IPS DF 6.9 (cell line): ENCODE measurements around the gene LPCAT1.

Experiments used
- DNase-seq: peaks from one replicate; pipeline ENCODE4 v3.0.0-alpha.2; 2013; ENCODE audit warnings: low read depth, low spot score
- H3K27ac ChIP-seq: one replicate; pipeline ENCODE4 v1.5.1; 2013; ENCODE audit warnings: low read length, control low read depth
- H3K27me3 ChIP-seq: 2 replicates; pipeline ENCODE4 v1.6.1; 2013; ENCODE audit warnings: mild to moderate bottlenecking, low read length; ENCODE audit not compliant: control insufficient read depth, insufficient read depth
- H3K36me3 ChIP-seq: 2 replicates; pipeline ENCODE4 v1.6.1; 2013; ENCODE audit warnings: low read length; ENCODE audit not compliant: control insufficient read depth, insufficient read depth
- H3K4me1 ChIP-seq: 2 replicates; pipeline ENCODE4 v1.6.1; 2013; ENCODE audit warnings: low read length; ENCODE audit not compliant: control insufficient read depth, insufficient read depth
- H3K4me3 ChIP-seq: 2 replicates; pipeline ENCODE4 v1.5.1; 2013; ENCODE audit warnings: mild to moderate bottlenecking, low read length
- H3K9me3 ChIP-seq: 2 replicates; pipeline ENCODE4 v1.6.1; 2013; ENCODE audit warnings: low read length, inconsistent platforms; ENCODE audit not compliant: control insufficient read depth, insufficient read depth
- WGBS: extraction: QIAGEN DNeasy Blood & Tissue Kit; methylation state at CpG from one replicate; pipeline ENCODE4 v1.1.7; 2013; ENCODE audit warnings: mixed read lengths, missing lambda C conversion rate; ENCODE audit not compliant: insufficient read length, insufficient coverage; 5-methylcytosine and 5-hydroxymethylcytosine counted together

LPCAT1 gene

GRCh38 chr5:1468629-1469527, 54.9 kb downstream of the LPCAT1 start:
- Histone ChIP-seq H3K27me3 (no peaks in the 10 kb centered on the region), H3K4me1 (no peaks in the 10 kb centered on the region), H3K4me3 (no peak overlapping the region), H3K27ac (no peak overlapping the region), H3K9me3 (no peaks in the 10 kb centered on the region), H3K36me3 (peaks cover 60% of the 10 kb centered on the region)
- no peak for DNase-seq
- no CpG with 5 or more reads among the region's 28 CpGs for WGBS

- no peak for DNase-seq
- H3K27ac ChIP-seq = no peak overlapping the region
- no peak overlapping the region for H3K4me3 ChIP-seq
- peaks cover 63% of the 10 kb centered on the region for H3K36me3 ChIP-seq
- H3K9me3 ChIP-seq = no peaks in the 10 kb centered on the region
- no peaks in the 10 kb centered on the region for H3K4me1 ChIP-seq
- WGBS = no CpG with 5 or more reads among the region's 15 CpGs
- H3K27me3 ChIP-seq = no peaks in the 10 kb centered on the region
These were observed 55.5 kb downstream of the LPCAT1 start for GRCh38 chr5:1468247-1468612.

- Histone ChIP-seq H3K4me1 (no peaks in the 10 kb centered on the region), H3K27me3 (no peaks in the 10 kb centered on the region), H3K27ac (no peak overlapping the region), H3K4me3 (no peak overlapping the region), H3K36me3 (peaks cover 58% of the 10 kb centered on the region), H3K9me3 (no peaks in the 10 kb centered on the region)
- DNase-seq = no peak
- no CpG with 5 or more reads among the region's 51 CpGs for WGBS
These were observed 56.2 kb downstream of the LPCAT1 start for GRCh38 chr5:1467341-1468246.

- Histone ChIP-seq H3K4me1 (no peaks in the 10 kb centered on the region), H3K4me3 (no peak overlapping the region), H3K9me3 (no peaks in the 10 kb centered on the region), H3K27ac (no peak overlapping the region), H3K36me3 (peaks cover 60% of the 10 kb centered on the region), H3K27me3 (no peaks in the 10 kb centered on the region)
- no peak for DNase-seq
- WGBS = no CpG with 5 or more reads among the region's 37 CpGs
These were observed 57.0 kb downstream of the LPCAT1 start for GRCh38 chr5:1466631-1467265.

- Histone ChIP-seq H3K9me3 (no peaks in the 10 kb centered on the region), H3K36me3 (peaks cover 53% of the 10 kb centered on the region), H3K27me3 (no peaks in the 10 kb centered on the region), H3K4me1 (no peaks in the 10 kb centered on the region), H3K27ac (no peak overlapping the region), H3K4me3 (no peak overlapping the region)
- WGBS = no CpG with 5 or more reads among the region's 30 CpGs
- DNase-seq = no peak
These were observed 57.7 kb downstream of the LPCAT1 start for GRCh38 chr5:1465966-1466471.

- Histone ChIP-seq H3K27me3 (no peaks in the 10 kb centered on the region), H3K4me1 (no peaks in the 10 kb centered on the region), H3K4me3 (no peak overlapping the region), H3K9me3 (no peaks in the 10 kb centered on the region), H3K27ac (no peak overlapping the region), H3K36me3 (peaks cover 47% of the 10 kb centered on the region)
- no peak for DNase-seq
- no CpG with 5 or more reads among the region's 22 CpGs for WGBS
These were observed 58.6 kb downstream of the LPCAT1 start for GRCh38 chr5:1465117-1465516.

- no peaks in the 10 kb centered on the region for H3K9me3 ChIP-seq
- H3K27ac ChIP-seq = no peak overlapping the region
- H3K4me1 ChIP-seq = no peaks in the 10 kb centered on the region
- no peak overlapping the region for H3K4me3 ChIP-seq
- no peak for DNase-seq
- no CpG with 5 or more reads among the region's 18 CpGs for WGBS
- H3K27me3 ChIP-seq = no peaks in the 10 kb centered on the region
- H3K36me3 ChIP-seq = peaks cover 45% of the 10 kb centered on the region
These were observed 59.2 kb downstream of the LPCAT1 start for GRCh38 chr5:1464511-1464910.

- H3K4me1 ChIP-seq = no peaks in the 10 kb centered on the region
- H3K27ac ChIP-seq = no peak overlapping the region
- no peaks in the 10 kb centered on the region for H3K9me3 ChIP-seq
- H3K27me3 ChIP-seq = no peaks in the 10 kb centered on the region
- H3K36me3 ChIP-seq = peaks cover 47% of the 10 kb centered on the region
- no CpG with 5 or more reads among the region's 14 CpGs for WGBS
- no peak for DNase-seq
- H3K4me3 ChIP-seq = no peak overlapping the region
These were observed 59.7 kb downstream of the LPCAT1 start for GRCh38 chr5:1464096-1464446.

GRCh38 chr5:1463326-1464095, 60.2 kb downstream of the LPCAT1 start:
- peaks cover 47% of the 10 kb centered on the region for H3K36me3 ChIP-seq
- WGBS = no CpG with 5 or more reads among the region's 46 CpGs

More at GRCh38 chr5:1463326-1464095, 60.2 kb downstream of the LPCAT1 start:
- Histone ChIP-seq H3K4me3 (no peak overlapping the region), H3K4me1 (no peaks in the 10 kb centered on the region), H3K9me3 (no peaks in the 10 kb centered on the region), H3K27ac (no peak overlapping the region), H3K27me3 (no peaks in the 10 kb centered on the region)
- no peak for DNase-seq
